T1000 (cell line): ENCODE data around the gene NUP93.
"Not testable (repeated sequence)": the region's sequence is repeated elsewhere in the genome, so short reads cannot be mapped to it uniquely, and the experiment has no call there.

Experiments
- DNase-seq: peaks from one replicate; lab custom pipeline; 2025; ENCODE audit warnings: mixed read lengths; lab: John Stamatoyannopoulos, UW

Gene NUP93

GRCh38 chr16:56709443-56710040 is 20.4 kb upstream of the NUP93 start:
- DNase-seq: no peak

GRCh38 chr16:56710181-56710737 is 19.7 kb upstream of the NUP93 start:
- no peak for DNase-seq

- DNase-seq: no peak
These were observed 18.1 kb upstream of the NUP93 start for GRCh38 chr16:56711862-56712261.

GRCh38 chr16:56713794-56714193 is 16.1 kb upstream of the NUP93 start:
- no peak for DNase-seq

GRCh38 chr16:56715126-56715525 is 14.8 kb upstream of the NUP93 start:
- no peak for DNase-seq

- no peak for DNase-seq
These were observed 13.2 kb upstream of the NUP93 start for GRCh38 chr16:56716761-56717160.

- DNase-seq: not testable (repeated sequence)
These were observed 12.4 kb upstream of the NUP93 start for GRCh38 chr16:56717532-56717931.

DNA sequence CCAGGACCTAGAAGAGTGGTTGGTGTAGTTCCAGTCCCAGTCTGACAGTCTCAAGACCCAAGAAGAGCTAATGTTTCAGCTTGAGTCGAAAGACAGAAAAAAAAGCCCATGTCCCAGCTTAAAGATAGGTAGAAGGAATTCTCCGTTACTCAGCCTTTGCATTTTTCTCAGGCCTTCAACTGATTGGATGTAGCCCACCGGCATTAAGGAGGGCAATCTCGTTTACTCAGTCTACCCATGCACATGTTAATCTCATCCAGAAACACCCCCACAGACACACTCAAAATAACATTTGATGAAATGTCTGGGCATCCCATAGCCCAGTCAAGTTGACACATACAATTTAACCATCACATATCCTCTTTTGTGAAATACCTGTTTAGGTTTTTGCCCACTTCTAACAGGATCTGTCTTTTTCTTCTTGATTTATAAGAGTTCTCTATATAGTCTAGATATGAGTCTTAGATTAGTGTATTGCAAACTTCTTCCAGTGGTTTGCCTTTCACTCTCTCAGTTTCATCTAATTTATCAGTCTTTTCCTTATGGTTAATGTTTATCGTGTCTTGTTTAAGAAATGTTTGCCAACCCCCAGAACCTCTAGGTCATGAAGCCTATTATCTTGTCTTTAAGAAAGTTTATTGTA is 7.6 kb upstream of the NUP93 start:
- DNase-seq: no peak

- no peak for DNase-seq
These were observed 5.7 kb upstream of the NUP93 start for GRCh38 chr16:56724191-56724590.

- DNase-seq: no peak
These were observed 3.6 kb upstream of the NUP93 start for GRCh38 chr16:56726283-56726682.

- DNase-seq: no peak
These were observed 3.0 kb upstream of the NUP93 start for GRCh38 chr16:56726926-56727325.

DNA sequence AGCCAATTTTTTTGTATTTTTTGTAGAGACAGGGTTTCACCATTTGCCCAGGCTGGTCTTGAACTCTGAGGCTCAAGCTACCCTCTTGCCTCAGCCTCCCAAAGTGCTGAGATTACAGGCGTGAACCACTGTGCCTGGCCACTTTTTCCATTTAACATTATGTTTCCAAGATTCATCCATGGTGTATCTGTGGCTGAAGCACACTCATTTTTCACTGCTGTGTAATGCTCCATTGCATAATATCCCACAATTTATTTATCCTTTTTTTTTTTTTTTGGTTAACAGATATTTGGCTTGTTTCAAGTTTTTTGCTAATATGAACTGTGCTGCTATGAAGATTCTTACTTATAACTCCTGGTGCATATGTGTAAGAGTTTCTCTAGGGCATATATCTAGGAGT is 1.9 kb upstream of the NUP93 start:
- no peak for DNase-seq

DNA sequence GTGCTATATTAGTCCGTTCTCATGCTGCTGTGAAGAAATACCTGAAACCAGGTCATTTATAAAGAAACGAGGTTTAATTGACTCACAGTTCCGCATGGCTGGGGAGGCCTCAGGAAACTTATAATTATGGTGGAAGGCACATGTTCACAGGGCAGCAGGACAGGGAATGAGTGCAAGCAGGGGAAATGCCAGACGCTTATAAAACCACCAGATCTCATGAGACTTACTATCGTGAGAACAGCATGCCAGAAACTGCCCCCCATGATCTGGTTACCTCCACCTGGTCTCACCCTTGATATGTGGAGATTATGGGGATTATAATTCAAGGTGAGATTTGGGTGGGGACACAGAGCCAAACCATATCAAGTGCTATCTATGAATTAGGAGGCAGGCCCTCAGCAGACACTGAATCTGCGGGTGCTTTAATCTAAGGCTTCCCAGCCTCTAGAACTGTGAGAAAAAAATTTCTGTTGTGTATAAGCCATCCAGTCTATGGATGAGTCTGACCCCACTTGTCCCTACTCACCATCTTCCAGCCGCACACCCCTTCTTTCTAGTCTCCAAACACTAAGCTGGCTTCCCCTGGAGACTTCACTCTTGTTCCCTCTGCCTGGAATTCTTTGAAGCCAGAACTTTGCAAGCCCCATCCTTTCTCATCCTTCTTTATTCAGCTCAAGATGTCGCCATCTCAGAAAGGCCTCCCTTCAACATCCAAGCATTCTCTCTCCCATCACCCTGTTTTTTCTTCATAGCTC is 772 bp upstream of the NUP93 start:
- no peak for DNase-seq

DNA sequence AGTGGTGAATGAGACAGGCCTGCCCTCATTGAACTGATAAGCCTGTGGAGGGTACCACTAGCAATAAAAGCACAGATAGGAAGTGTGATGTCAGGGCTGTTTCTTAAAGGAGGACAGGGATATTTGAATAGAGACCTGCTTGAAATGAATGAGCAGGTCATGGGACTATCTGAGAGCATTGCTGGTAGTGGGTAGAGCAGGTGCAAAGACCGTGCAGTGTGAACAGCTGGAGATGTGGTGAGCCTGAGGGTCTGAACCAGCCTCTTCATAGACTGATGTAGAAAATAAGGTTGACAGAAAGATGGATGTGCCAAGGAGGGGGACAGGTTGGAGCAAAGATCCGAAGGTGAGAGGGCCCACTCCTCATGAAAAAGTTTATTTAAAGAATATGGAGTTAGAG is 2.4 kb downstream of the NUP93 start:
- DNase-seq: no peak

DNA sequence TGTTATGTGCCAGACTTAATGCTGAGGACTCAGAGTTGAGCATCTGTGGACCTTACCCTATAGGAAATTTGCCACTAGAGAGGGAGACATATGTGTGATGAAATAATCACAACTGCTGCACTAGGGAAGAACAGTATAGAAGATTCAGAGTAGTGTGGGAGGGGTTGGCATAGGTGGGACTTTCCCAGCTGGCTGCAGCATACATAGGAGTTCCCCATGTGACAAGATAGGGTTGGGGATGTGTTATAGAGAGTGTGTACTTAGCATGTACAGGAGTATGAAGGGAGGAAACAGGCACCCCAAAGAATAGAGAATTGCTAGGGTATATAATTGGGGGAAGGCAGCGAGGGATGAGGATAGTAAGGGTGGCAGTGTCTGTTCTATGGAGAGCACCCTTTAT is 2.9 kb downstream of the NUP93 start:
- no peak for DNase-seq

GRCh38 chr16:56734429-56734828 is 4.5 kb downstream of the NUP93 start:
- DNase-seq: no peak

GRCh38 chr16:56736476-56736875 is 6.5 kb downstream of the NUP93 start:
- DNase-seq: no peak

- DNase-seq: no peak
These were observed 7.6 kb downstream of the NUP93 start for GRCh38 chr16:56737539-56737938.

DNA sequence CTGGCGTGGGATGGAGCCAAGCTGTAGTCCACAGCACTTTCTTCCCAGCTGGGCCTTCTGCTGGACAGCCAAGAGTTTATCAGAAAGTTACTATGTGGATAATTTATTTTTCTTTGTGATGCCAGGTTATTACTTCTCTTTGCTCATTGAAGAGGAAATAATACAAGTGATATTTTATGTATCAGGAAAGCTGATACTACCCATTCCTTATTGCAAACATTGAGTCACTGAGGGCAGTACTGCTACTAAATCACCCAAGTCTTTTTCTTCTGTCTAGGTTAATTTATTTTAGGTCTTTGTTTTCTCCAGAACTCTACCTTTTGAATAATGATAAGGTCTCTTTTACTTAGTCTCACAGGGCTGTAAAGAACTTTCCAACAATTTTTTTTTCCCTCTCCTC is 8.3 kb downstream of the NUP93 start:
- DNase-seq: no peak

DNA sequence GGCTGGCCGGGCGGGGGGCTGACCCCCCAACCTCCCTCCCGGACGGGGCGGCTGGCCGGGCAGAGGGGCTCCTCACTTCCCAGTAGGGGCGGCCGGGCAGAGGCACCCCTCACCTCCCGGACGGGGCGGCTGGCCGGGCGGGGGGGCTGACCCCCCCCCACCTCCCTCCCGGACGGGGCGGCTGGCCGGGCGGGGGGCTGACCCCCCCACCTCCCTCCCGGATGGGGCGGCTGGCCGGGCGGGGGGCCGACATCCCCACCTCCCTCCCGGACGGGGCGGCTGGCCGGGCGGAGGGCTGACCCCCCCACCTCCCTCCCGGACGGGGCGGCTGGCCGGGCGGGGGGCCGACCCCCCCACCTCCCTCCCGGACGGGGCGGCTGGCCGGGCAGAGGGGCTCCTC is 9.4 kb downstream of the NUP93 start:
- DNase-seq: not testable (repeated sequence)

GRCh38 chr16:56741399-56741798 is 11.5 kb downstream of the NUP93 start:
- no peak for DNase-seq

DNA sequence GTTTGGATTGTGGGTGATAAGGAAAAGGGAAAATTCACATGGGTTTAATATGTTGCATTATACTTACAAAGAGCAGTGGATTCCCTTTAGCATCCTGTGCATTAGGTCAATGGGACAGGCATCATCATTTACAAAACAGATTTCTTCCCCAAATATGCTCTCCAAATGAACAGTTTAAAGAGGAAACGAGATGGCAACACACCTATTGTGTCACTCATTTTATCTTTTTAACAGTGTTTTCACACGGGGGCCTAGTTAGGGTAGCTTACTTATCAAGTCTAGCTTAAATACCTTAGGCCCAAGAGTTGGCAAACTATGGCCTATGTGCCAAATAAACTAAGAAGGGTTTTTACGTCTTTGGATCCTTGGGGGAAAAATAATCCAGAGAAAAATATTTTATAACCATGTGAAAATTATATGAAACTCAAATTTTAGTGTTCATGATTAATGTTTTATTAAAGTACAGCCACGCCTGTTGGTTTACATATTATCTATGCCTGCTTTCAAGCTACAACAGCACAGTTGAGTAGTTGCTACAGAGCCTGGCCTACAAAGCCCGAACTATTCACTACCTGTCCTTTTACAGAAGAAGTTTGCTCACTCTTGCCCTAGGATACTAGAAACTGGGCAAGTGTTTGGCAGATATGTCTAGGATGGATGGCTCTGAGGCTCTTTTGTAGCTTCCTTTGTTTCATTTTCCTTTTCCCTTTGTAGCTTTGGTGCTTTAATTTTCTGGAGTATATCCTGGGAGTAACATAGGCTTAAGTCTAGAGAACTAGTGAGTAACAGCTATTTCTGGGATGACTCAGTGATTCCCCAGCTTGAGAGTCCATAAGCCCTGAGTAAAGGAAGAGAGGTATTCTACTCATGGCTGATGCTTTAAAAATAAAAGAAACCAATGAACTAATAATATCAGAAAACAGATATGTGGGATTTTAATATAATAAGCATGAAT is 12.4 kb downstream of the NUP93 start:
- DNase-seq: no peak
